Right lung (tissue), 5 donors: ENCODE measurements around the gene CGNL1. TPM values are rescaled to one million over a fixed set of nuclear protein-coding genes. Genes with fewer than 3 reads are reported as not detected.

Experiments used
- DNase-seq, 2 donors: peaks; one replicate each; pipeline ENCODE4 v3.0.0-alpha.2; 2013
- polyA plus RNA-seq, 5 donors: library from polyadenylated mRNA; unstranded; fragments of 120-200 nt; gene quantifications; one replicate each; pipeline versions ENCODE4 v1.2.1 to v1.2.3, GENCODE V29; 2013; ENCODE audit warnings: inconsistent platforms in 1 of 5, low replicate concordance in 1 of 5; ENCODE audit not compliant: insufficient read length in 5 of 5, insufficient read depth in 1 of 5

CGNL1 gene
- polyA plus RNA-seq, 5 donors, result 20.9 to 39.8 (median 28.7) TPM

DNA sequence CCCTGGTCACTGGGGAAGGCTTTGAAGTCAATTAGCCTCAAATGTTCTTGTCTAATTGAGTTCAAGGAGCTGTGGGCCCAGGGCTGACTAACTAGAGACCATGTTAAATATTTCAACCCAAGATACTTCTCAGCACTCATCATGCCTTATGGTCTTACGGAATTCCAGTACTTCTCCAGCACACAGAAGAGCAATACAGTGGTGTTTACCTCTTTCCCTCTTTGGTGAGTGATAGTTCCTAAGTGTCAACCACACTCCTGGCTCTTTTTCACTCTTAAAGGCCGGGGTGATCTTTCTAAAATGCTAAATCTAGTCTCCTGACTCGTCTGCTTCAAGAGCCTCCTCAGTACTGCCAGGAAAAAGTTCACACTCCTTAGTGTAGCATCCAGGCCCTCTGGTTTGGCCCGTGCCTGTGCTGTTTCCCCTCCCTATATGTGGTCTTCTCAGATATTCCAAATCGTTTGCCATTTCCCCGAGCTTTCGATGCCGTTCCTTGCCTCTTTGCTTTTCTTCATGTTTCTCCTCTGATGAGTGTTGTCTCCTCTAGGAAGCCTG lies 220.1 kb downstream of the CGNL1 start:
- no peak for DNase-seq

DNA sequence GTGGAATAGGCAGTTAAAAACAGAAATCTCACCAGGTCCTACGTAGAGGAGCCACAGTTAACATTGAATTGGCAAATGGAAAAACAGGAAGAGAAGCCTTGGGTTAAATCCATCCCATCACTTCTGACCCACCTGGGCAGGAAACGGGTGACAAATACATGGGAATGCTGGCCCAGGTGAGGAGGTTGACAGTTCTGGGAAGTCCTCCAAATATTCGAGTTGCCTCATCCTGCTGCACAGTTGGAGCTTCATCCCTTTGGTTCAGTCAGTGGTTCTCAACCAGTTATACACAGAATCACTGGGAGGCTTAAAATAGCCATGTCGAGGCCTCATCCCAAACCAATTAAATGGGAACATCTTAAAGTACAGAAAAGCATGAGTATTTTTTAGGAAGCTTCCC lies 220.7 kb downstream of the CGNL1 start:
- DNase-seq, result no peak

DNA sequence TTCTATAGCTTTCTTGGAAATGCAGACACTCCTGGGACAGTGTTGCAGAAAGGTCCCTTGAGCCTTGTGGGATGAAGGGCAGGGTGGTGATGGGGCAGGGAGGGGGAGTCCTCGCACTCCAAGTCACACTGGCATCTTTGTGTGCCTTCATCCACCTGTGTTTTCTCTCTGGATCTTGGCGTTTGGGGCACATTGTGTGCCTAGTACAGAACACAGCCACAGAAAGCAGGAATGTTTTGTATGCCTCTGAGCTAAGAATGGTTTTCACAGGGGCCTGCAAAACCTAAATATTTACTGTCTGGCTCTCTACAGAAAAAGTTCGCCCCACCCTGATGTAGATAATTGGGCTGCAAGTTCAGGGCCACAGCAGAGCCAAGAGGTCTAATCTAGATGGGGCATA lies 221.1 kb downstream of the CGNL1 start:
- no peak for DNase-seq

DNA sequence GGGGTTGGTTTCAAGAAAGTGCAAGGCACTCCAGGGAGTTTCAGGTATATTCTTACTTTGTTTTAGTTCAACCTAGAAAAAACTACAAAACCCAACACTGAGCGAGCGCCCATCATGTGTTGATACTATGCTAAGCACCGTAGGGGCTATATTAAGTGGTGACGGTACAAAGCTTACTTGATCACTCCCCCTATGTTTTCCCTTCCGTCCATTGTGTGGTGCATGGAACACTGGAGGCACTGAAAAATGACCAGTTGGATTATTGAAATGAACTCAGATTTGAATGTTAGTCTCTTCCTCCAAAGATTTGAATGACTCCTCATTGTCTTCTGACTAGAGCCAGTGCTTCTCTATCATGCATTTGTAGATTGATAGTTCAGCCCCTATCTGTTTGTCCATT lies 222.0 kb downstream of the CGNL1 start:
- no peak for DNase-seq

DNA sequence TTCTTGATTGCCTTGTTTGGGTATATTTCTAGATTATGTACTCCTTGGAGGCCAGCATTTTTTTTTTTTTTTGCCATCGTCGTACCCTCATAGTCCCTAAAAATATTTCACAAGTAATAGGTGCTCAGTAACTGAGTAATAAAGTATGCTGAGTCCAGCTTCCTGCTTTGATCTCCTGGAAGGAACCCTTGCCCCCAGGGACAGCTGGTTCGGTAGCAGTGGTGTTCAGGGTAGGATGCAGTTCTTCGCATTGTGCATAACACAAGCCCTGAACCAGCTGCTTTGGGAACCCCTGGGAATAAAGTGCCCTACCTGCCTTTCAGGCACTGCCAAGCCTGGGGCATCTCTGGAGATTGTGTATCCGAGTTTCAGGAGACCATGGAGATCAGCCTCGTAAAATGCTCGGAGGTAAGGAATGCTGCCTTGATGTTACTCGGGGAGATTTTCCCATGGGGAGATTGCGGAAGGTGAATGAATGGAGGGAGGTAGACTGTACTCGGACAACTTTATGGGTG lies 223.0 kb downstream of the CGNL1 start:
- DNase-seq, result no peak

DNA sequence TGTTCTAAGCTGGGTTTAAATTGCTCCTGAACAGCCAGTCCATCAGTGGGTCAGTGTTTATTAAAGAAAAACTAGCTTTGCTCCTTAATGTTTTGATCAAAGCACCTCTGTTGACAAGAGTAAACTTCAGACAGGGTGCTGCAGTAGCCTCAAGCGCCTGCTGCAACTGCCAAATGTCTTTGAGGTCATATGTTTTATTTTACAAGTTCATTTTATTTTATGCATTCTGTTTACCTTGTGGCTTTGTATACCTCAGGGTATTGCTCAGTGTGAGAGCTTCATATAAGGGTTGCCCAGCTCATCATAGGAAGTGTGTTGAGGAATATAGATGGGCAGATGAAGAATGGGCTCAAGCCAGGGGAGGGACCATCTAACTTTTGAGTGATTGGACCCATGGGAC lies 223.9 kb downstream of the CGNL1 start:
- DNase-seq, result no peak

Other genes with a start within 250 kb of the CGNL1 start
- gene MYZAP, start 215.4 kb downstream of the CGNL1 start, polyA plus RNA-seq, result 10 to 100 TPM; 63.0 to 71.8 (median 66.9) TPM